ENCODE measurements around the gene MAP2. TPM values are rescaled to one million over a fixed set of nuclear protein-coding genes. Genes with fewer than 3 reads are reported as not detected.

MAP2 gene
- total RNA-seq, 2 donors from 2014 or later: 4.7 to 6.6 TPM

GRCh38 chr2:209519271-209519670 is 95.4 kb downstream of the MAP2 start:
- no peak for ATAC-seq
- intact Hi-C loops (cut with DNase I): no loop called here
- DNase-seq: no peak

- intact Hi-C loops (cut with DNase I): no loop called here
These were observed 96.1 kb downstream of the MAP2 start for GRCh38 chr2:209519906-209520305.

GRCh38 chr2:209523041-209523740 is 99.3 kb downstream of the MAP2 start:
- intact Hi-C loops (cut with DNase I): no loop called here
- DNase-seq: no peak
- ATAC-seq: no peak

More at GRCh38 chr2:209519906-209520305, 96.1 kb downstream of the MAP2 start:
- DNase-seq: no peak
- ATAC-seq: no peak

- DNase-seq: no peak
- ATAC-seq: no peak
- intact Hi-C loops (cut with DNase I): no loop called here
These were observed 100.0 kb downstream of the MAP2 start for GRCh38 chr2:209523867-209524266.

- intact Hi-C loops (cut with DNase I): no loop called here
- DNase-seq: no peak
- ATAC-seq: peak in 1 of 2 donors; percentile 24
These were observed 101.5 kb downstream of the MAP2 start for GRCh38 chr2:209525331-209525730.

- DNase-seq (no peak), ATAC-seq (peak in 1 of 2 donors; percentile 90)
- intact Hi-C loops (cut with DNase I): no loop called here
These were observed 102.0 kb downstream of the MAP2 start for GRCh38 chr2:209525834-209526281.

- peak; percentile 55 to 64 for ATAC-seq
These were observed 102.7 kb downstream of the MAP2 start for GRCh38 chr2:209526561-209526960.

GRCh38 chr2:209529579-209529978 is 105.7 kb downstream of the MAP2 start:
- DNase-seq (no peak), ATAC-seq (no peak)
- intact Hi-C loops (cut with DNase I): no loop called here

More at GRCh38 chr2:209526561-209526960, 102.7 kb downstream of the MAP2 start:
- no peak for DNase-seq
- intact Hi-C loops (cut with DNase I): no loop called here

GRCh38 chr2:209532321-209532720 is 108.5 kb downstream of the MAP2 start:
- no peak for ATAC-seq
- intact Hi-C loops (cut with DNase I): no loop called here
- no peak for DNase-seq

- no peak for ATAC-seq
- no peak for DNase-seq
- intact Hi-C loops (cut with DNase I): no loop called here
These were observed 109.5 kb downstream of the MAP2 start for GRCh38 chr2:209533391-209533790.

- ATAC-seq: no peak
- no peak for DNase-seq
- intact Hi-C loops (cut with DNase I): no loop called here
These were observed 110.4 kb downstream of the MAP2 start for GRCh38 chr2:209534228-209534627.

GRCh38 chr2:209536363-209536762 is 112.5 kb downstream of the MAP2 start:
- intact Hi-C loops (cut with DNase I): no loop called here
- DNase-seq (no peak), ATAC-seq (no peak)

- intact Hi-C loops (cut with DNase I): no loop called here
- DNase-seq: no peak
- ATAC-seq: no peak
These were observed 123.9 kb downstream of the MAP2 start for GRCh38 chr2:209547726-209548125.

GRCh38 chr2:209549589-209549988 is 125.7 kb downstream of the MAP2 start:
- DNase-seq: no peak
- intact Hi-C loops (cut with DNase I): no loop called here
- no peak for ATAC-seq

- intact Hi-C loops (cut with DNase I): loop anchor here in 1 of 2 donors (10.0 kb wide), 1 partner anchor 129 kb away; the partner anchor contains the start of gene MAP2
- no peak for DNase-seq
- no peak for ATAC-seq
These were observed 130.1 kb downstream of the MAP2 start for GRCh38 chr2:209553913-209554312.

- DNase-seq (no peak), ATAC-seq (peak; percentile 65 to 77)
- intact Hi-C loops (cut with DNase I): loop anchor here (5.0 to 10.0 kb wide), 2 partner anchors 132 to 219 kb away; partner anchors contain the start of gene MAP2 (in 1 of the 2)
These were observed 132.6 kb downstream of the MAP2 start for GRCh38 chr2:209556354-209556961.

- intact Hi-C loops (cut with DNase I): no loop called here
- ATAC-seq: no peak
- DNase-seq: no peak
These were observed 137.1 kb downstream of the MAP2 start for GRCh38 chr2:209560911-209561310.

- intact Hi-C loops (cut with DNase I): no loop called here
- ATAC-seq (no peak), DNase-seq (no peak)
These were observed 139.6 kb downstream of the MAP2 start for GRCh38 chr2:209563453-209563852.

- intact Hi-C loops (cut with DNase I): no loop called here
These were observed 141.0 kb downstream of the MAP2 start for GRCh38 chr2:209564816-209565215.

GRCh38 chr2:209565896-209566582 is 142.2 kb downstream of the MAP2 start:
- ATAC-seq (no peak), DNase-seq (no peak)
- intact Hi-C loops (cut with DNase I): no loop called here

More at GRCh38 chr2:209564816-209565215, 141.0 kb downstream of the MAP2 start:
- DNase-seq (no peak), ATAC-seq (no peak)
